ENCODE data around the gene CDH23.

GRCh38 chr10:71687480-71687879, 290.8 kb downstream of the CDH23 start:
- TF ChIP-seq TEAD4 (CRISPR knock-in tag; IDR thresholded peaks at IDR 0.05) = no peak
- TF ChIP-seq, protein P1, sequence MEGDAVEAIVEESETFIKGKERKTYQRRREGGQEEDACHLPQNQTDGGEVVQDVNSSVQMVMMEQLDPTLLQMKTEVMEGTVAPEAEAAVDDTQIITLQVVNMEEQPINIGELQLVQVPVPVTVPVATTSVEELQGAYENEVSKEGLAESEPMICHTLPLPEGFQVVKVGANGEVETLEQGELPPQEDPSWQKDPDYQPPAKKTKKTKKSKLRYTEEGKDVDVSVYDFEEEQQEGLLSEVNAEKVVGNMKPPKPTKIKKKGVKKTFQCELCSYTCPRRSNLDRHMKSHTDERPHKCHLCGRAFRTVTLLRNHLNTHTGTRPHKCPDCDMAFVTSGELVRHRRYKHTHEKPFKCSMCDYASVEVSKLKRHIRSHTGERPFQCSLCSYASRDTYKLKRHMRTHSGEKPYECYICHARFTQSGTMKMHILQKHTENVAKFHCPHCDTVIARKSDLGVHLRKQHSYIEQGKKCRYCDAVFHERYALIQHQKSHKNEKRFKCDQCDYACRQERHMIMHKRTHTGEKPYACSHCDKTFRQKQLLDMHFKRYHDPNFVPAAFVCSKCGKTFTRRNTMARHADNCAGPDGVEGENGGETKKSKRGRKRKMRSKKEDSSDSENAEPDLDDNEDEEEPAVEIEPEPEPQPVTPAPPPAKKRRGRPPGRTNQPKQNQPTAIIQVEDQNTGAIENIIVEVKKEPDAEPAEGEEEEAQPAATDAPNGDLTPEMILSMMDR (IDR thresholded peaks at IDR 0.05) = no peak
- TF ChIP-seq, protein P2, sequence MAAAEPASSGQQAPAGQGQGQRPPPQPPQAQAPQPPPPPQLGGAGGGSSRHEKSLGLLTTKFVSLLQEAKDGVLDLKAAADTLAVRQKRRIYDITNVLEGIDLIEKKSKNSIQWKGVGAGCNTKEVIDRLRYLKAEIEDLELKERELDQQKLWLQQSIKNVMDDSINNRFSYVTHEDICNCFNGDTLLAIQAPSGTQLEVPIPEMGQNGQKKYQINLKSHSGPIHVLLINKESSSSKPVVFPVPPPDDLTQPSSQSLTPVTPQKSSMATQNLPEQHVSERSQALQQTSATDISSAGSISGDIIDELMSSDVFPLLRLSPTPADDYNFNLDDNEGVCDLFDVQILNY (CRISPR knock-in tag; IDR thresholded peaks at IDR 0.05) = no peak
- no peak for TF ChIP-seq PREB (CRISPR knock-in tag; IDR thresholded peaks at IDR 0.05; ENCODE audit: borderline replicate concordance)
- no peak for TF ChIP-seq SP1 (CRISPR knock-in tag; conservative IDR thresholded peaks at IDR 0.05)
- TF ChIP-seq FOXJ3 (CRISPR knock-in tag; IDR thresholded peaks at IDR 0.05; ENCODE audit: borderline replicate concordance) = no peak
- no peak for TF ChIP-seq ZNF396 (CRISPR knock-in tag; IDR thresholded peaks at IDR 0.05; ENCODE audit: borderline replicate concordance)
- TF ChIP-seq E2F1 (CRISPR knock-in tag; IDR thresholded peaks at IDR 0.05) = no peak
- no peak for TF ChIP-seq STAT6 (CRISPR knock-in tag; conservative IDR thresholded peaks at IDR 0.05; ENCODE audit: low read depth)
- TF ChIP-seq CREB1 (CRISPR knock-in tag; IDR thresholded peaks at IDR 0.05) = no peak

Measured in WTC11 (cell line).